OCI-LY7 (cell line): ENCODE measurements around the gene PLN. TPM values are rescaled to one million over a fixed set of nuclear protein-coding genes. Genes with fewer than 3 reads are reported as not detected.

ENCODE experiments used
- BruUV-seq: library from RNA; stranded (reverse); fragments of 400-500 nt; replicated peaks from 2 replicates; lab custom pipeline; 2021; lab: Mats Ljungman, UMichigan
- CTCF ChIA-PET: fragments of 300-600 bp; sonication (Branson Sonifier 250); formaldehyde crosslinking; loops from one replicate; lab custom pipeline; 2022; ENCODE audit warnings: antibody characterized with exemption; ENCODE audit not compliant: unreplicated experiment; lab: Charles Lee
- POLR2A ChIA-PET: fragments of 300-600 bp; sonication (Branson Sonifier 250); formaldehyde crosslinking; loops from one replicate; lab custom pipeline; 2022; ENCODE audit warnings: antibody characterized with exemption; lab: Charles Lee
- DNase-seq: peaks from one replicate; pipeline ENCODE4 v3.0.0-alpha.2; 2015; ENCODE audit warnings: low spot score
- H2AFZ ChIP-seq: fragments of 200-600 bp; sonication (generic), shearing (Covaris generic); 2 replicates; pipeline ENCODE4 v1.6.1; 2014; ENCODE audit warnings: mild to moderate bottlenecking, antibody characterized with exemption, low read length, moderate library complexity
- H3K27ac ChIP-seq: fragments of 200-600 bp; sonication (generic); 2 replicates; pipeline ENCODE4 v1.5.1; 2014; ENCODE audit warnings: mixed run types, low read depth, mild to moderate bottlenecking, moderate library complexity, low read length, inconsistent platforms; ENCODE audit not compliant: poor library complexity, severe bottlenecking
- H3K36me3 ChIP-seq: fragments of 200-600 bp; sonication (generic); 2 replicates; pipeline ENCODE4 v1.6.1; 2014; ENCODE audit warnings: mild to moderate bottlenecking, antibody characterized with exemption, low read length, moderate library complexity, mixed read lengths; ENCODE audit not compliant: insufficient read depth
- H3K4me1 ChIP-seq: fragments of 200-600 bp; sonication (generic); 2 replicates; pipeline ENCODE4 v1.5.1; 2014; ENCODE audit warnings: mild to moderate bottlenecking, low read length; ENCODE audit not compliant: insufficient read depth, poor library complexity, severe bottlenecking
- H3K4me2 ChIP-seq: fragments of 200-600 bp; sonication (generic); 2 replicates; pipeline ENCODE4 v1.6.1; 2014; ENCODE audit warnings: mild to moderate bottlenecking, low read length
- H3K4me3 ChIP-seq: fragments of 200-600 bp; sonication (generic); 2 replicates; pipeline ENCODE4 v1.5.1; 2014; ENCODE audit warnings: mild to moderate bottlenecking, low read depth, low read length; ENCODE audit not compliant: poor library complexity, severe bottlenecking
- H3K79me2 ChIP-seq: fragments of 200-600 bp; sonication (generic); 2 replicates; pipeline ENCODE4 v1.6.1; 2016; ENCODE audit warnings: low read depth, mild to moderate bottlenecking, low read length, moderate library complexity, mixed read lengths; ENCODE audit not compliant: insufficient read depth
- H3K9me2 ChIP-seq: fragments of 200-600 bp; sonication (generic); 2 replicates; pipeline ENCODE4 v1.6.1; 2016; ENCODE audit warnings: mild to moderate bottlenecking, low read length, mixed read lengths; ENCODE audit not compliant: insufficient read depth
- H3K9me3 ChIP-seq: fragments of 200-600 bp; sonication (generic); 2 replicates; pipeline ENCODE4 v1.6.1; 2014; ENCODE audit warnings: mild to moderate bottlenecking, mixed run types, low read length, mixed read lengths
- H4K20me1 ChIP-seq: fragments of 200-600 bp; sonication (generic); 2 replicates; pipeline ENCODE4 v1.6.1; 2014; ENCODE audit warnings: mild to moderate bottlenecking, antibody characterized with exemption, low read length, moderate library complexity, mixed read lengths; ENCODE audit not compliant: insufficient read depth
- EZH2phosphoT487 ChIP-seq: fragments of 200-600 bp; sonication (generic); IDR thresholded peaks from 2 replicates; pipeline ENCODE4 v1.6.1; 2018; ENCODE audit warnings: low read depth, borderline replicate concordance, mild to moderate bottlenecking, mixed run types, antibody characterized with exemption, low read length, moderate library complexity, mixed read lengths
- intact Hi-C: fragments of 100-400 bp; cut with micrococcal nuclease; formaldehyde crosslinking; loops from one replicate; pipeline ENCODE4 v1.10.0; 2022; ENCODE audit not compliant: unreplicated experiment
- total RNA-seq, 2 experiments: library from RNA; depleted of rRNA in 1 of 2; stranded (reverse); fragments of >200 nt in 1 of 2; shearing (Covaris generic) in 1 of 2; gene quantifications; 2 replicates each; pipeline ENCODE4 v1.2.3, GENCODE V29; 2014 to 2022
- TF ChIP-seq, protein P1 (sequence below): fragments of 200-600 bp; sonication (generic); conservative IDR thresholded peaks from 2 replicates; pipeline ENCODE4 v1.5.1; 2014; ENCODE audit warnings: mild to moderate bottlenecking, antibody characterized with exemption, low read length, moderate library complexity, mixed read lengths

The PLN gene
- total RNA-seq, 2 experiments from 2014 or later, result not detected

DNA sequence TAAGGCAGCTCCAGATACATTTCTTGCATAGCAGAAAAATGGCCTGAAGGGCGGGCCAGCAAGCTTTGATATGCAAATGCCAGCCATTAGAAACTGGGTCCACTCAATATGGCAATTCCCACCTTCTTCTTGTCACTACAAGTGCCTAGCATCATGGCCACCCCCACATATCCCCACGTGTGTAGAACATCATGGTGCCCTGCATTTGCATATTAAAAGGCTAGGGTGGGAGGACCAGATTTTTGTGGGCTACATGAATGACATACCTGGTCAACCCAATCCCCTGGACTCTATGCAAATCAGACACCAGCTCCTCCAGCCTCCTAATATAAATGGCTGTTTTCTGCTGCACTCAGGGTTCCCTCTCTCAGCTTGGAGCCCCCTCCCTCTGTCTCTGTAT, 31.7 kb downstream of the PLN start:
- Histone ChIP-seq H3K4me1 (no peaks in the 10 kb centered on the region), H3K4me2 (no peak overlapping the region), H3K36me3 (no peaks in the 10 kb centered on the region), H2AFZ (no peak overlapping the region), H3K79me2 (no peaks in the 10 kb centered on the region), H3K9me2 (no peaks in the 10 kb centered on the region), H4K20me1 (no peaks in the 10 kb centered on the region), H3K4me3 (no peak overlapping the region), H3K9me3 (peaks cover 12% of the 10 kb centered on the region; the same call in 1 of the 2 replicates), H3K27ac (no peak overlapping the region)
- no peak for DNase-seq
- no TSS peak for BruUV-seq
- POLR2A ChIA-PET, result interaction anchor here (0.7 to 1.5 kb wide), 3 partner anchors 9 to 1057 kb away, joined by 3 to 5 read pairs (median 3); no protein-coding TSS in a partner anchor
- no peak for TF ChIP-seq EZH2phosphoT487
- TF ChIP-seq, protein P1, sequence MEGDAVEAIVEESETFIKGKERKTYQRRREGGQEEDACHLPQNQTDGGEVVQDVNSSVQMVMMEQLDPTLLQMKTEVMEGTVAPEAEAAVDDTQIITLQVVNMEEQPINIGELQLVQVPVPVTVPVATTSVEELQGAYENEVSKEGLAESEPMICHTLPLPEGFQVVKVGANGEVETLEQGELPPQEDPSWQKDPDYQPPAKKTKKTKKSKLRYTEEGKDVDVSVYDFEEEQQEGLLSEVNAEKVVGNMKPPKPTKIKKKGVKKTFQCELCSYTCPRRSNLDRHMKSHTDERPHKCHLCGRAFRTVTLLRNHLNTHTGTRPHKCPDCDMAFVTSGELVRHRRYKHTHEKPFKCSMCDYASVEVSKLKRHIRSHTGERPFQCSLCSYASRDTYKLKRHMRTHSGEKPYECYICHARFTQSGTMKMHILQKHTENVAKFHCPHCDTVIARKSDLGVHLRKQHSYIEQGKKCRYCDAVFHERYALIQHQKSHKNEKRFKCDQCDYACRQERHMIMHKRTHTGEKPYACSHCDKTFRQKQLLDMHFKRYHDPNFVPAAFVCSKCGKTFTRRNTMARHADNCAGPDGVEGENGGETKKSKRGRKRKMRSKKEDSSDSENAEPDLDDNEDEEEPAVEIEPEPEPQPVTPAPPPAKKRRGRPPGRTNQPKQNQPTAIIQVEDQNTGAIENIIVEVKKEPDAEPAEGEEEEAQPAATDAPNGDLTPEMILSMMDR, result no peak
- CTCF ChIA-PET, result interaction anchor here (1.6 kb wide), 1 partner anchor 14 kb away, joined by 5 read pairs; no protein-coding TSS in a partner anchor
- intact Hi-C loops, result no loop called here

DNA sequence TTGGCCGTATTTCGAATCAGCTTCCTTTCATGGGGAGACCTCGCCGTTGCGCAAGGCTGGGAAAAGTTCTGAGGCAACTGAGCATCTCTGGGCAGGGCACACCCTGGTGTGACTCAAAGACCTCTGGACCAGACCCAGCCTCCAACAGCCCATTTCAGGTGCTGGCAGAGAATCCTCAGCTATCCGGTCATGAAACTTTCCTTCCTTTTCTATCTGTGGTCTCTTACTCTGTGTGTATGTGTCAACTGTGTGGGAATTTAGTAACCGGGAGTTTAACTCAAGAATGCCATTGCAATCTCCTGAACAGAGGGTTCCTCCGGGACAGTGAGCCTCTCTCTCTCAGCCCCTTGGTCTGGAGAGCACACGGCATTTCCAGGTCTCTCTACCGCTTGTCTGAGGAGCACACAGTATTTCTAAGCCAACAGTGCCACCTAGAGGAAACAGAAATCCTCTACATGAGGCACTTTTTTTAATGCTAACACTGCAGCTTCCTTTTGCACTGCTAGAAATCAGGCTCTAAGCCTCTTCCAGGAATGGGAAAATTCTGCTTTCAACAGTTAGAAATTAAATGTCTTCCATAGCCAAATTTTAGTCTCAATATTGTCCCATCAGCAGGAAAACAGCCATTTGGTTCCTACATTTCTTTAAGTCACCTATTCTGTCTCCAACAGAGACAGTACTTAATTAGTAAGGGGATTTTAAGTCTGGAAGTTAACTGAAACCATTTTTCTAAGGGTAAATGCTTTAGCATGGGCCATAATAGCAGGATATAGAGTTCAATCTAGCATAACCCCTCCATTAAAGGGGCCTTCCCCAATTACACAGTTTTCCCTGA, 32.7 kb downstream of the PLN start:
- H3K4me3 ChIP-seq, result no peak overlapping the region
- H3K9me3 ChIP-seq, result peaks cover 5% of the 10 kb centered on the region; the same call in 1 of the 2 replicates
- intact Hi-C loops, result loop anchor here (1.0 kb wide), 1 partner anchor 16 kb away; no protein-coding TSS in a partner anchor
- H3K79me2 ChIP-seq, result no peaks in the 10 kb centered on the region
- H2AFZ ChIP-seq, result no peak overlapping the region
- H3K9me2 ChIP-seq, result no peaks in the 10 kb centered on the region
- no peak overlapping the region for H3K27ac ChIP-seq
- CTCF ChIA-PET, result interaction anchor here (1.6 kb wide), 1 partner anchor 16 kb away, joined by 5 read pairs; no protein-coding TSS in a partner anchor
- no peaks in the 10 kb centered on the region for H3K4me1 ChIP-seq
- POLR2A ChIA-PET, result interaction anchor here (1.5 kb wide), 1 partner anchor 10 kb away, joined by 3 read pairs; no protein-coding TSS in a partner anchor
- H3K36me3 ChIP-seq, result no peaks in the 10 kb centered on the region
- BruUV-seq, result no TSS peak
- TF ChIP-seq, protein P1, result peak; percentile 89
- no peak for TF ChIP-seq EZH2phosphoT487
- no peaks in the 10 kb centered on the region for H4K20me1 ChIP-seq
- H3K4me2 ChIP-seq, result no peak overlapping the region
- DNase-seq, result peak; percentile 74
